Transverse colon (tissue), 4 donors: ENCODE results near the gene RPE65. TPM values are rescaled to one million over a fixed set of nuclear protein-coding genes. Genes with fewer than 3 reads are reported as not detected.
A peak's percentile ranks its signal among the peaks of the same experiment; 100 is the strongest.

ENCODE experiments used
- DNase-seq: peaks from one replicate; pipeline ENCODE4 v3.0.0-alpha.2; 2019
- H3K27ac ChIP-seq, 4 donors: fragments of 200-600 bp; sonication (generic); 2 replicates each; pipeline ENCODE4 v1.5.1; 2016 to 2018; ENCODE audit warnings: inconsistent platforms in 4 of 4
- H3K27me3 ChIP-seq: fragments of 200-600 bp; sonication (generic); 2 replicates; pipeline ENCODE4 v1.5.1; 2017; ENCODE audit warnings: inconsistent platforms
- H3K36me3 ChIP-seq, 4 donors: fragments of 200-600 bp; sonication (generic); 2 replicates each; pipeline ENCODE4 v1.5.1; 2017 to 2019; ENCODE audit warnings: inconsistent platforms in 4 of 4
- H3K4me1 ChIP-seq, 4 donors: fragments of 200-600 bp; sonication (generic); 2 replicates each; pipeline ENCODE4 v1.5.1; 2017 to 2020; ENCODE audit warnings: inconsistent platforms in 4 of 4
- H3K4me3 ChIP-seq, 4 donors: fragments of 200-600 bp; sonication (generic); 1 replicate in 1 of 4; 2 replicates in 3 of 4; pipeline versions ENCODE4 v1.5.1 to v1.6.1; 2017 to 2019; ENCODE audit warnings: inconsistent platforms in 4 of 4
- H3K9me3 ChIP-seq, 2 donors: fragments of 200-600 bp; sonication (generic); 2 replicates each; pipeline ENCODE4 v1.5.1; 2017 to 2019; ENCODE audit warnings: inconsistent platforms in 2 of 2
- EP300 ChIP-seq: sonication (generic); formaldehyde crosslinking; IDR thresholded peaks from one replicate; pipeline ENCODE4 v1.6.1; 2017; ENCODE audit warnings: antibody characterized with exemption, low read depth
- POLR2A ChIP-seq: fragments of 450-650 bp; IDR thresholded peaks from one replicate; pipeline ENCODE4 v1.6.1; 2016; ENCODE audit warnings: antibody characterized with exemption, mild to moderate bottlenecking, moderate library complexity
- POLR2AphosphoS5 ChIP-seq, 3 donors: sonication (generic); formaldehyde crosslinking; IDR thresholded peaks; one replicate each; pipeline ENCODE4 v1.6.1; 2016; ENCODE audit warnings: antibody characterized with exemption in 3 of 3
- WGBS, 2 donors: methylation state at CpG; one replicate each; pipeline ENCODE4 v1.1.5; 2018; ENCODE audit warnings: low coverage in 1 of 2; 5-methylcytosine and 5-hydroxymethylcytosine counted together
- in situ Hi-C, 4 donors: fragments of 200-750 bp; cut with MboI; loops; one replicate each; pipeline versions ENCODE4 v1.15.0 to v1.15.1; 2017; ENCODE audit warnings: low sequenced_read_pairs in 3 of 4, low pct_ligation_motif_present in 1 of 4, low pct_unique_long_range_greater_than_20kb in 1 of 4
- intact Hi-C: fragments of 100-400 bp; cut with DNase I; formaldehyde crosslinking; loops from one replicate; pipeline ENCODE4 v1.15.1; 2023; ENCODE audit warnings: low total_unique reads
- small RNA-seq, 4 donors: library from RNA; depleted of rRNA; stranded (forward); fragments of <200 nt; gene quantifications; one replicate each; pipeline ENCODE3, GENCODE V24; 2016
- total RNA-seq, 4 donors: library from RNA; depleted of rRNA; stranded (reverse); fragments of >200 nt; gene quantifications; one replicate each; pipeline ENCODE4 v1.1.0, GENCODE V29; 2016
- TF ChIP-seq, protein P1 (sequence below), 5 experiments: fragments of 200-600 bp in 3 of 5; fragments of 450-650 bp in 2 of 5; sonication (generic) in 3 of 5; IDR thresholded peaks; 1 replicate in 2 of 5; 2 replicates in 3 of 5; pipeline ENCODE4 v1.5.1; 2016 to 2017; ENCODE audit warnings: antibody characterized with exemption in 5 of 5, inconsistent platforms in 3 of 5, mild to moderate bottlenecking in 2 of 5, moderate library complexity in 1 of 5

RPE65 gene
- total RNA-seq, 4 donors from 2014 or later = not detected

DNA sequence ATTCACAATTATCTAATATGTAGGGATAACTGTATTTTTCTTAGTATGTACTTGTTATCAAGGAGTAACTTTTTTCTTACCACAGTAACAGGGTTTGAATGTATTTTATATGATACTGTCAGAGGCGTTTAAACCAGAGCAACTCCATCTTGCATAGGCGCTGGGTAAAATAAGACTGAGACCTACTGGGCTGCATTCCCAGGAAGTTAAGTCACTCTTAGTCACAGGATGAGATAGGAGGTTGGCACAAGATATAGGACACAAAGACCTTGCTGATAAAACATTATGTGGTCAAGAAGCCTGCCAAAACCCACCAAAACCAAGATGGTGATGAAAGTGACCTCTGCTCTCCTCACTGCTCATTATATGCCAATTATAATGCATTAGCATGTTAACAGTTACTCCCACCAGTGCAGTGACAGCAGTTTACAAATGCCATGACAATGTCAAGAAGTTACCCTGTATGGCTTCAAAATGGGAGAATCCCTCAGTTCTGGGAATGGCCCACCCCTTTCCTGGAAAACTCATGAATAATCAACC, 64.8 kb downstream of the RPE65 start:
- Histone ChIP-seq H3K4me1 (peaks cover 0 to 7% (median 4%) of the 10 kb centered on the region in 4 donors), H3K27ac (peak overlapping the region in 3 of 4 donors; percentile 13 to 26 (median 21)), H3K9me3 (no peaks in the 10 kb centered on the region), H3K27me3 (no peaks in the 10 kb centered on the region), H3K36me3 (no peaks in the 10 kb centered on the region), H3K4me3 (no peak overlapping the region)
- DNase-seq = no peak
- TF ChIP-seq EP300 = no peak
- TF ChIP-seq, protein P1, sequence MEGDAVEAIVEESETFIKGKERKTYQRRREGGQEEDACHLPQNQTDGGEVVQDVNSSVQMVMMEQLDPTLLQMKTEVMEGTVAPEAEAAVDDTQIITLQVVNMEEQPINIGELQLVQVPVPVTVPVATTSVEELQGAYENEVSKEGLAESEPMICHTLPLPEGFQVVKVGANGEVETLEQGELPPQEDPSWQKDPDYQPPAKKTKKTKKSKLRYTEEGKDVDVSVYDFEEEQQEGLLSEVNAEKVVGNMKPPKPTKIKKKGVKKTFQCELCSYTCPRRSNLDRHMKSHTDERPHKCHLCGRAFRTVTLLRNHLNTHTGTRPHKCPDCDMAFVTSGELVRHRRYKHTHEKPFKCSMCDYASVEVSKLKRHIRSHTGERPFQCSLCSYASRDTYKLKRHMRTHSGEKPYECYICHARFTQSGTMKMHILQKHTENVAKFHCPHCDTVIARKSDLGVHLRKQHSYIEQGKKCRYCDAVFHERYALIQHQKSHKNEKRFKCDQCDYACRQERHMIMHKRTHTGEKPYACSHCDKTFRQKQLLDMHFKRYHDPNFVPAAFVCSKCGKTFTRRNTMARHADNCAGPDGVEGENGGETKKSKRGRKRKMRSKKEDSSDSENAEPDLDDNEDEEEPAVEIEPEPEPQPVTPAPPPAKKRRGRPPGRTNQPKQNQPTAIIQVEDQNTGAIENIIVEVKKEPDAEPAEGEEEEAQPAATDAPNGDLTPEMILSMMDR (IDR thresholded peaks at IDR 0.05) = no peak
- no peak for TF ChIP-seq POLR2AphosphoS5 (IDR thresholded peaks at IDR 0.05)
- TF ChIP-seq POLR2A = no peak
- WGBS, 2 donors = 82 to 92% methylated on average over 2 of the region's 2 CpGs
- intact Hi-C loops = no loop called here
- in situ Hi-C loops = no loop called here

DNA sequence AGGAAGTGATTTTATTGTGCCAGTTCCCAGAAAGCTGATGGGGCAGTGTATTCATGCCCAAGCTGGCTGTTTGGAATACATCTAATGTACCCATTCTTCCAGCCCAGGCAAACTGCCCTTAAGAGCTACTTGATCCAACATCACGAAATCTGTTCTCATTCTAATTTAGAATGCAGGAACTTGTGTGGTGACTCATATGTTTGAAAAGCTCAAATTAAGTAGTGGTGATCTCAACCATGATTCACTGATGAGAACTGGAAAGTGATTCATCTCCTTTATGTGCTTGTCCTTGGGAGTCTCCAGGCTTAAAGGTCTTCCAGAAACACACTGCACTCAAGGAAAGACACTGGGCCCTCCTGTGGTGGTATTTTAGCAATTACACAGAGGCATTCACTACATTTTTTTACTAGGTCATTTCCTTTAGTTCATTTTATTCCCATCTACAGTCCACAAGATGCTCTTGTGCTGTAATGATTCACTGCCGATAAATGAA, 65.4 kb downstream of the RPE65 start:
- TF ChIP-seq, protein P1 (IDR thresholded peaks at IDR 0.05) = no peak
- peak; percentile 26 to 57 (median 42) for TF ChIP-seq POLR2AphosphoS5 (IDR thresholded peaks at IDR 0.05)
- intact Hi-C loops = no loop called here
- WGBS, 2 donors = 33 to 58% methylated on average over 2 of the region's 2 CpGs

DNA sequence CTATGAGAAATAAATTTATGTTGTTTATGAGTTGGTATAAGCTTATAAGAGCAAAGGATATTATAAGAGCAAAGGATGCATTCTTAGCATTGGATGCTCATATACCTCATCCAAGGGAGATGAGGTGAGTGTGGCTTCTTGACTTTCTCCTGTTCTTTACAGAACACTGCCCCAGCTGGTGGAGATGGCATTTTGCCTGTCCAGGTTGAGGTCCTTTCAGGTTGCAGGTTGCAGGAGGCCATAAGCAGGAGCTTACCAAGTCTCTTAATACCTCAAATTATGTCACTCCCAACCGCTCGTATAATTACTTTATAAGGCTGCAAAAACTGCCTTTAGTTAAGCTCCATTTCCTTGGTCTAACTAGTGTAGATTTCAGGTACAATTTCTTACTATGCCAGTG, 66.7 kb downstream of the RPE65 start:
- Histone ChIP-seq H3K27me3 (no peaks in the 10 kb centered on the region), H3K27ac (no peak overlapping the region), H3K9me3 (no peaks in the 10 kb centered on the region), H3K4me1 (peaks cover 0 to 7% (median 4%) of the 10 kb centered on the region in 4 donors), H3K4me3 (no peak overlapping the region), H3K36me3 (no peaks in the 10 kb centered on the region)
- intact Hi-C loops = no loop called here
- no peak for DNase-seq
- WGBS, 2 donors = 75 to 88% methylated on average over 2 of the region's 2 CpGs
- in situ Hi-C loops = no loop called here
- TF ChIP-seq POLR2A (no peak), POLR2AphosphoS5 (IDR thresholded peaks at IDR 0.05) (no peak), EP300 (no peak)
- TF ChIP-seq, protein P1 (IDR thresholded peaks at IDR 0.05) = no peak

More for the DNA sequence above, 65.4 kb downstream of the RPE65 start:
- Histone ChIP-seq H3K4me3 (no peak overlapping the region), H3K4me1 (peaks cover 0 to 7% (median 4%) of the 10 kb centered on the region in 4 donors), H3K36me3 (no peaks in the 10 kb centered on the region), H3K27ac (peak overlapping the region; percentile 15 to 29 (median 24)), H3K9me3 (no peaks in the 10 kb centered on the region), H3K27me3 (no peaks in the 10 kb centered on the region)
- DNase-seq = no peak
- in situ Hi-C loops = no loop called here

DNA sequence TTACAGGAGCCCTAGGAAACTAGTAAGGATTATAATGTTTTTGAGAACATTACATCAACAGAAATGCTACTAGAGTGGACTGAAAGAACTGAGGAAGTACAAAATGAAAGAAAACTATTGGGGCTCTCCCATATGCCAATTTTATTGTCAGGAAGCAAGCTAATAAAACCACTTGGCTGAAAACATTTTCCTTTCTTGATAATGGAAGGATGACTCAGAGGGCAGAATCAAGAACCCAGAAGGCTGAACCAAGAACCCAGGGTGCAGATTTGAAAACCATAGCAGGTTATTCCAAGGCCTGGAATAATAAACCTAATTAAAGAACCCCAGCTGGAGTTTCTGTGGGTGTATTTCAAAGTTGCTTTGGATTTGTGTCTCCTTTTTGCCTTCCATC, 70.7 kb downstream of the RPE65 start:
- H3K4me1 ChIP-seq = peaks cover 0 to under 1% (median 0%) of the 10 kb centered on the region in 4 donors
- in situ Hi-C loops = no loop called here
- no peak overlapping the region for H3K27ac ChIP-seq
- TF ChIP-seq POLR2A (no peak), POLR2AphosphoS5 (IDR thresholded peaks at IDR 0.05) (no peak), EP300 (no peak)
- TF ChIP-seq, protein P1 (IDR thresholded peaks at IDR 0.05) = no peak
- H3K27me3 ChIP-seq = no peaks in the 10 kb centered on the region
- H3K9me3 ChIP-seq = no peaks in the 10 kb centered on the region
- no peak for DNase-seq
- H3K4me3 ChIP-seq = no peak overlapping the region
- intact Hi-C loops = no loop called here
- no peaks in the 10 kb centered on the region for H3K36me3 ChIP-seq

Small RNA genes lying within 50 kb of the gene (small RNA-seq; reads per million reads assigned to genes)
- gene AL139413.1 = 0 reads per million in 4 donors

Other genes starting within 250 kb of the RPE65 start
- 100 to 1,000 TPM in 2 of 4 donors, 10 to 100 TPM in 2; 69.9 to 117 (median 98.7) TPM for gene WLS, start 217.4 kb downstream of the RPE65 start, total RNA-seq
- 1 to 10 TPM in 3 of 4 donors, not detected in 1; 1.7 to 2.8 (median 2.7) TPM for gene DEPDC1, start 47.1 kb upstream of the RPE65 start, total RNA-seq